Uterus (tissue), 2 donors: ENCODE data around the gene OSBPL8.

Experiments used
- POLR2A ChIP-seq, 2 donors: fragments of 450-650 bp; IDR thresholded peaks; one replicate each; pipeline ENCODE4 v1.6.1; 2016; ENCODE audit warnings: antibody characterized with exemption in 2 of 2, mild to moderate bottlenecking in 1 of 2, moderate library complexity in 1 of 2
- TF ChIP-seq, protein P1 (sequence below), 4 experiments: fragments of 200-600 bp in 2 of 4; fragments of 450-650 bp in 2 of 4; sonication (generic) in 2 of 4; IDR thresholded peaks; one replicate each; pipeline ENCODE4 v1.5.1; 2016 to 2019; ENCODE audit warnings: antibody characterized with exemption in 4 of 4, mild to moderate bottlenecking in 2 of 4, moderate library complexity in 1 of 4

- TF ChIP-seq, protein P1, sequence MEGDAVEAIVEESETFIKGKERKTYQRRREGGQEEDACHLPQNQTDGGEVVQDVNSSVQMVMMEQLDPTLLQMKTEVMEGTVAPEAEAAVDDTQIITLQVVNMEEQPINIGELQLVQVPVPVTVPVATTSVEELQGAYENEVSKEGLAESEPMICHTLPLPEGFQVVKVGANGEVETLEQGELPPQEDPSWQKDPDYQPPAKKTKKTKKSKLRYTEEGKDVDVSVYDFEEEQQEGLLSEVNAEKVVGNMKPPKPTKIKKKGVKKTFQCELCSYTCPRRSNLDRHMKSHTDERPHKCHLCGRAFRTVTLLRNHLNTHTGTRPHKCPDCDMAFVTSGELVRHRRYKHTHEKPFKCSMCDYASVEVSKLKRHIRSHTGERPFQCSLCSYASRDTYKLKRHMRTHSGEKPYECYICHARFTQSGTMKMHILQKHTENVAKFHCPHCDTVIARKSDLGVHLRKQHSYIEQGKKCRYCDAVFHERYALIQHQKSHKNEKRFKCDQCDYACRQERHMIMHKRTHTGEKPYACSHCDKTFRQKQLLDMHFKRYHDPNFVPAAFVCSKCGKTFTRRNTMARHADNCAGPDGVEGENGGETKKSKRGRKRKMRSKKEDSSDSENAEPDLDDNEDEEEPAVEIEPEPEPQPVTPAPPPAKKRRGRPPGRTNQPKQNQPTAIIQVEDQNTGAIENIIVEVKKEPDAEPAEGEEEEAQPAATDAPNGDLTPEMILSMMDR (IDR thresholded peaks at IDR 0.05) = no peak
- no peak for TF ChIP-seq POLR2A (IDR thresholded peaks at IDR 0.05)
Observed at GRCh38 chr12:76505050-76505449, 54.5 kb downstream of the OSBPL8 start.
